ENCODE measurements around the gene CAB39. TPM values are rescaled to one million over a fixed set of nuclear protein-coding genes. Genes with fewer than 3 reads are reported as not detected.

The CAB39 gene
- total and polyA plus RNA-seq, 2 donors = 49.2 to 53.2 TPM

DNA sequence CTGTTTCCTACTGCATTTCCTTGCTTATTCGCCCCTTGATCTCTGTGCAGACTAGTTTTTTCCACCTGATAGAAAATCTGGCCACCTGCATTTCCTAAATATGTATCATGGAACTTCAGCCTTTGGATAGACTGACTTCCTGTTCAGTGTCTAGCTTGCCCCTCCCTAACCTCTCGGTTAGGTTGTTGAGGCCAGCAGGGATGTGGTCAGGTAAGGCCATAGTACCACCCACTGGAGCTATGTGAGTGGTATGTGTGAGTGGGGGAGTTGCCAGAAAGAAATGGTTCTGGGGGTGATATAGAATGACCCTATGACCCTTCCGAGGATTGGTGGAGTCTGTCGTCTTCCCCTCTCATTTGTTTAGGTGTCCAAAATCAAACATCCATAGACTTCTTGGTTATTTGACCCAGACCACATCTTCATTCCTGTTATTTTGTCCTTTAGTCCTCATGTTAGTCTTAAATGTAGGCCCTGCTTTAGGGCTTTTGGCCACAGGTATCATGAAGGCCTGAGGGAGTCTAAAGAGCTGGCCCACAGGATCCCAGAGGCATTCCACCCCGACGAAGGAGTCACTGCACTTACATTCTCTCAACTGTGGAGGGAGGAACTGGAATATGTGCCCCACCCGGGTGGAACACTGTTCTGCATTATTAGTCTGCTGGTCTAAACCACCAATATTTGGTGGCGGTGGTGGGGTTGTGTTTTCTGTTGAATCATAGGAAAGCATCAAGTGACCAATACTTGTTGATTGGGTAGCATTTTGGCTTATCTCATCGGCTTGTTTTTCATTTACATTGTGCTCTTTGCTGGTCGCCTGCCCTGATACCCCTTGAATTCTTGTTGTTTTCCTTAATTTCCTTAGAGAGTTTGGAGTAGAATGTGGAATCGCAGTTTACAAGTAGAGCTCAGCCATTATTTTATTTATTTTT, 21.9 kb downstream of the CAB39 start:
- Histone ChIP-seq H3K4me1 (ENCODE audit: control insufficient read depth in 2 of 2, insufficient read depth in 2 of 2, low read length in 2 of 2) (peaks cover 3% of the 10 kb centered on the region in 2 donors), H3K36me3 (ENCODE audit: control insufficient read depth in 2 of 2, insufficient read depth in 2 of 2, low read length in 1 of 2) (peaks cover 0 to 3% of the 10 kb centered on the region in 2 donors), H3K9me3 (ENCODE audit: control insufficient read depth in 2 of 2, insufficient read depth in 1 of 2, low read length in 1 of 2) (no peaks in the 10 kb centered on the region), H3K27ac (ENCODE audit: low read depth in 1 of 2, low read length in 1 of 2) (no peak overlapping the region), H3K27me3 (ENCODE audit: control insufficient read depth in 2 of 2, insufficient read depth in 1 of 2, low read length in 1 of 2) (no peaks in the 10 kb centered on the region), H3K4me3 (ENCODE audit: low read length in 2 of 2) (no peak overlapping the region)
- DNase-seq (ENCODE audit: low read depth in 6 of 9, low spot score in 9 of 9) = no peak
- 88% methylated on average over 11 of the region's 11 CpGs for WGBS

DNA sequence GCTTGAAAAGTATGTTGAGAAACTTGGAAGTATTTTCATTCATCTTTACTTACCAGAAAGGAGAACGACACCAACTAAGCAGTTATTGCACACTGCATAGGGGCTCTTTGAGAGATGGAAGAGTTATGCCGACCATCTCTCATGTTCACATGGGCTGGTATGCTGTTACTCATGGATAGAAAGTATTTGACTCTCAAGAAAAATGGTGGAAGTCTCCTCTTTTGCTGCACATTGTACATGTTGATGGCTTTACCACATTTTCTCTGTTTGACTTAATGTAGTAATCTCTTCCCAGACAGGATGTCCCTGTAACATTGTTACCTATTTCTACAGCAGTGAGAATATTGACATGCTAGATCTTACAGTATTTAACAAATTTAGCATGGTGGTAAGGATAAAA, 23.2 kb downstream of the CAB39 start:
- no peak overlapping the region for H3K27ac ChIP-seq (ENCODE audit: low read depth in 1 of 2, low read length in 1 of 2)
- DNase-seq (ENCODE audit: low read depth in 6 of 9, low spot score in 9 of 9) = no peak
- H3K27me3 ChIP-seq (ENCODE audit: control insufficient read depth in 2 of 2, insufficient read depth in 1 of 2, low read length in 1 of 2) = no peaks in the 10 kb centered on the region
- H3K36me3 ChIP-seq (ENCODE audit: control insufficient read depth in 2 of 2, insufficient read depth in 2 of 2, low read length in 1 of 2) = peaks cover 5 to 16% of the 10 kb centered on the region in 2 donors
- H3K9me3 ChIP-seq (ENCODE audit: control insufficient read depth in 2 of 2, insufficient read depth in 1 of 2, low read length in 1 of 2) = no peaks in the 10 kb centered on the region
- H3K4me3 ChIP-seq (ENCODE audit: low read length in 2 of 2) = no peak overlapping the region
- peaks cover 3% of the 10 kb centered on the region in 2 donors for H3K4me1 ChIP-seq (ENCODE audit: control insufficient read depth in 2 of 2, insufficient read depth in 2 of 2, low read length in 2 of 2)
- 95% methylated on average over 2 of the region's 2 CpGs for WGBS

DNA sequence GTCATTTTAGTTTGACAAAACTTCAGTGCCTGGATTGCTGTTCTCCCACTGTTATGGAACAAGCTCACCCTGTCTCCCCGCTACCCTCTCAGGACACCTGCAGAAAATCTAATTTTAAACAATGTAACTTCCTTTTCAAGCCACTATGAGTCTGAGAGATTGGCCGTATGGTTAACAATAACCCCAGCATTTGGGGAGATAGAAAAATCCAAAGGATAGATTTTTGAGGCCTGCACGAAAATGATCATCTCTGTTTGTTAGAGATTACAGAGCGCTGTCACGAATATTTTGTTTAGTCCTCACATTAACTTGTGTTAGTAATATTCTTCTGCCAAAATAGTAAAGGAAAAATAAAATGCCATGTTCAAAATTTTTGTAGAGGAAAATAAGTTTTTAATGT, 24.7 kb downstream of the CAB39 start:
- peaks cover 3% of the 10 kb centered on the region in 2 donors for H3K4me1 ChIP-seq (ENCODE audit: control insufficient read depth in 2 of 2, insufficient read depth in 2 of 2, low read length in 2 of 2)
- H3K27ac ChIP-seq (ENCODE audit: low read depth in 1 of 2, low read length in 1 of 2) = peak overlapping the region in 1 of 2 donors; percentile 53
- H3K27me3 ChIP-seq (ENCODE audit: control insufficient read depth in 2 of 2, insufficient read depth in 1 of 2, low read length in 1 of 2) = no peaks in the 10 kb centered on the region
- peaks cover 5 to 22% of the 10 kb centered on the region in 2 donors for H3K36me3 ChIP-seq (ENCODE audit: control insufficient read depth in 2 of 2, insufficient read depth in 2 of 2, low read length in 1 of 2)
- no peak for DNase-seq (ENCODE audit: low read depth in 6 of 9, low spot score in 9 of 9)
- H3K9me3 ChIP-seq (ENCODE audit: control insufficient read depth in 2 of 2, insufficient read depth in 1 of 2, low read length in 1 of 2) = no peaks in the 10 kb centered on the region
- no peak overlapping the region for H3K4me3 ChIP-seq (ENCODE audit: low read length in 2 of 2)
- WGBS = 63% methylated on average over 5 of the region's 5 CpGs

DNA sequence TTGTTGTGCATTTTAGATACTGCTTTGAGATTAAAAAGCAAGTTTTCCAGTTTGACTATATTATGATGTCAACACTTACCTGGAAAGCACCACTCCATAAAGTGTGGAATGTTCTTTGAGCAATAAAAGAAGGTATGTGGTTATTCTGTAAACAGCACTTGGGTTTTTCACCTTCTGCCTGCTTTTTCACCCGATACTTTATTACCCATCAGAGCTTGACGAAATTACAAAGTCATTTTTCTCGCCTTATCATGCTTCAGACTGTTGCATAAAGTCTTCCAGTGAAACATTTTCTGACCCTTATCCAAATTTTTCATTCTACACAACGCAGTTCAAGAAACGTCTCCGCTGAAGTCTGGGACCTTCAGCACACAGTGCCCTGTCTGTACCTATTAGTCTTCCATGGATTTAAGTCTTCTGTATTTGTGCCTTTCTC, 25.2 kb downstream of the CAB39 start:
- peak overlapping the region in 1 of 2 donors; percentile 53 for H3K27ac ChIP-seq (ENCODE audit: low read depth in 1 of 2, low read length in 1 of 2)
- 91% methylated on average over 6 of the region's 6 CpGs for WGBS
- no peak for DNase-seq (ENCODE audit: low read depth in 6 of 9, low spot score in 9 of 9)

DNA sequence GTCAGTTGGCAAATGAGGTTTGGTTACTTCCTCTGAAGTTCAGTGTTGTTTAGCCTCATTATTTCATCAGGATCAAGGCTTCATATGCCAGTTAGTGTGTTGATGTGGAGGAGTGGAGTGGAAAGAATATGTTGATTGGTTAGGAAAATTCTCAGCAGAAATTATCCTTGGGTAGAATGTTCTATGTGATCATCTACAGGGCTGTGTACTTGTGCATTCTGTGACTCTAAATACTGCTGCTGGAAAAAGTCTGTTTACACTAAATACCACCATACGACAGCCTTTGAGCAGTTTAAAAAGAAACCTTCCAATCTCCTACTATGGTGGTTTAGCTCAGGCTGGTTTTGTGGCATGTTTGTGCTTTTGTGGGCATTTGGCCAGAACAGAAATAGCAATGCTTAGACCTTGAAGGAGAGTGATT, 25.8 kb downstream of the CAB39 start:
- no peaks in the 10 kb centered on the region for H3K27me3 ChIP-seq (ENCODE audit: control insufficient read depth in 2 of 2, insufficient read depth in 1 of 2, low read length in 1 of 2)
- no peaks in the 10 kb centered on the region for H3K9me3 ChIP-seq (ENCODE audit: control insufficient read depth in 2 of 2, insufficient read depth in 1 of 2, low read length in 1 of 2)
- DNase-seq (ENCODE audit: low read depth in 6 of 9, low spot score in 9 of 9) = peak in 1 of 9 donors; percentile 18
- H3K36me3 ChIP-seq (ENCODE audit: control insufficient read depth in 2 of 2, insufficient read depth in 2 of 2, low read length in 1 of 2) = peaks cover 5 to 22% of the 10 kb centered on the region in 2 donors
- peak overlapping the region; percentile 49 to 53 for H3K27ac ChIP-seq (ENCODE audit: low read depth in 1 of 2, low read length in 1 of 2)
- H3K4me3 ChIP-seq (ENCODE audit: low read length in 2 of 2) = no peak overlapping the region
- WGBS = 6% methylated on average over 1 of the region's 1 CpG
- peaks cover 3% of the 10 kb centered on the region in 2 donors for H3K4me1 ChIP-seq (ENCODE audit: control insufficient read depth in 2 of 2, insufficient read depth in 2 of 2, low read length in 2 of 2)

More for the DNA sequence above, 25.2 kb downstream of the CAB39 start:
- no peak overlapping the region for H3K4me3 ChIP-seq (ENCODE audit: low read length in 2 of 2)
- peaks cover 5 to 22% of the 10 kb centered on the region in 2 donors for H3K36me3 ChIP-seq (ENCODE audit: control insufficient read depth in 2 of 2, insufficient read depth in 2 of 2, low read length in 1 of 2)
- no peaks in the 10 kb centered on the region for H3K9me3 ChIP-seq (ENCODE audit: control insufficient read depth in 2 of 2, insufficient read depth in 1 of 2, low read length in 1 of 2)
- H3K27me3 ChIP-seq (ENCODE audit: control insufficient read depth in 2 of 2, insufficient read depth in 1 of 2, low read length in 1 of 2) = no peaks in the 10 kb centered on the region
- peaks cover 3% of the 10 kb centered on the region in 2 donors for H3K4me1 ChIP-seq (ENCODE audit: control insufficient read depth in 2 of 2, insufficient read depth in 2 of 2, low read length in 2 of 2)

GRCh38 chr2:230738924-230739323, 26.3 kb downstream of the CAB39 start:
- 90% methylated on average over 2 of the region's 2 CpGs for WGBS
- Histone ChIP-seq H3K4me3 (ENCODE audit: low read length in 2 of 2) (no peak overlapping the region), H3K36me3 (ENCODE audit: control insufficient read depth in 2 of 2, insufficient read depth in 2 of 2, low read length in 1 of 2) (peaks cover 5 to 22% of the 10 kb centered on the region in 2 donors), H3K4me1 (ENCODE audit: control insufficient read depth in 2 of 2, insufficient read depth in 2 of 2, low read length in 2 of 2) (peaks cover 3% of the 10 kb centered on the region in 2 donors), H3K27me3 (ENCODE audit: control insufficient read depth in 2 of 2, insufficient read depth in 1 of 2, low read length in 1 of 2) (no peaks in the 10 kb centered on the region), H3K9me3 (ENCODE audit: control insufficient read depth in 2 of 2, insufficient read depth in 1 of 2, low read length in 1 of 2) (no peaks in the 10 kb centered on the region), H3K27ac (ENCODE audit: low read depth in 1 of 2, low read length in 1 of 2) (no peak overlapping the region)
- DNase-seq (ENCODE audit: low read depth in 6 of 9, low spot score in 9 of 9) = no peak

GRCh38 chr2:230739961-230740360, 27.3 kb downstream of the CAB39 start:
- H3K27me3 ChIP-seq (ENCODE audit: control insufficient read depth in 2 of 2, insufficient read depth in 1 of 2, low read length in 1 of 2) = no peaks in the 10 kb centered on the region
- no peaks in the 10 kb centered on the region for H3K9me3 ChIP-seq (ENCODE audit: control insufficient read depth in 2 of 2, insufficient read depth in 1 of 2, low read length in 1 of 2)
- no peak overlapping the region for H3K27ac ChIP-seq (ENCODE audit: low read depth in 1 of 2, low read length in 1 of 2)
- peaks cover 5 to 22% of the 10 kb centered on the region in 2 donors for H3K36me3 ChIP-seq (ENCODE audit: control insufficient read depth in 2 of 2, insufficient read depth in 2 of 2, low read length in 1 of 2)
- 98% methylated on average over 2 of the region's 2 CpGs for WGBS
- no peak overlapping the region for H3K4me3 ChIP-seq (ENCODE audit: low read length in 2 of 2)
- DNase-seq (ENCODE audit: low read depth in 6 of 9, low spot score in 9 of 9) = no peak
- peaks cover 3% of the 10 kb centered on the region in 2 donors for H3K4me1 ChIP-seq (ENCODE audit: control insufficient read depth in 2 of 2, insufficient read depth in 2 of 2, low read length in 2 of 2)

GRCh38 chr2:230742781-230743180, 30.1 kb downstream of the CAB39 start:
- Histone ChIP-seq H3K9me3 (ENCODE audit: control insufficient read depth in 2 of 2, insufficient read depth in 1 of 2, low read length in 1 of 2) (no peaks in the 10 kb centered on the region), H3K4me1 (ENCODE audit: control insufficient read depth in 2 of 2, insufficient read depth in 2 of 2, low read length in 2 of 2) (peaks cover 0 to 3% of the 10 kb centered on the region in 2 donors), H3K27ac (ENCODE audit: low read depth in 1 of 2, low read length in 1 of 2) (no peak overlapping the region), H3K4me3 (ENCODE audit: low read length in 2 of 2) (no peak overlapping the region), H3K27me3 (ENCODE audit: control insufficient read depth in 2 of 2, insufficient read depth in 1 of 2, low read length in 1 of 2) (no peaks in the 10 kb centered on the region), H3K36me3 (ENCODE audit: control insufficient read depth in 2 of 2, insufficient read depth in 2 of 2, low read length in 1 of 2) (peaks cover 12 to 34% of the 10 kb centered on the region in 2 donors)
- DNase-seq (ENCODE audit: low read depth in 6 of 9, low spot score in 9 of 9) = no peak
- 97% methylated on average over 4 of the region's 4 CpGs for WGBS

DNA sequence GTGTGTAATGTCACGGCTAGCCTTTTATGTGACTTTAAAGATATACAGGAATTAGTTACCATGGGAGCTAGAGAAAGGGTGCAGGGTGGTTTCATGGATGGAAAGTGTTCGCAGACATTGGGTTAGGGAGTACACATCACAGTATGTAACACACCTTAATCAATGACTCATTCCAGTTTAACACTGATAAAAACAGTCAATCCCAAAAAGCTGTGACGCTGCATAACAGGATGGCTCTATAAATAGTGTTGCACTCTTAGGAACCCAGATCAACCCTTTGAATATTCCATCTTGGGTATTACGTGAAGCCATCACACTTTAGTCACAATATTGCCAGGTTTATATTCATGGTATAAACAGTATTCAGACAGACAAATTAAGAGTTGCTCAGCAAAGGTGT, 33.6 kb downstream of the CAB39 start:
- Histone ChIP-seq H3K27me3 (ENCODE audit: control insufficient read depth in 2 of 2, insufficient read depth in 1 of 2, low read length in 1 of 2) (no peaks in the 10 kb centered on the region), H3K4me3 (ENCODE audit: low read length in 2 of 2) (no peak overlapping the region), H3K27ac (ENCODE audit: low read depth in 1 of 2, low read length in 1 of 2) (no peak overlapping the region), H3K36me3 (ENCODE audit: control insufficient read depth in 2 of 2, insufficient read depth in 2 of 2, low read length in 1 of 2) (peaks cover 7 to 15% of the 10 kb centered on the region in 2 donors), H3K9me3 (ENCODE audit: control insufficient read depth in 2 of 2, insufficient read depth in 1 of 2, low read length in 1 of 2) (no peaks in the 10 kb centered on the region), H3K4me1 (ENCODE audit: control insufficient read depth in 2 of 2, insufficient read depth in 2 of 2, low read length in 2 of 2) (no peaks in the 10 kb centered on the region)
- 98% methylated on average over 4 of the region's 4 CpGs for WGBS
- DNase-seq (ENCODE audit: low read depth in 6 of 9, low spot score in 9 of 9) = no peak

Measured in thymus (tissue), 11 donors.